H9 (cell line): Measurements from ENCODE around the gene TUBGCP5. TPM values are rescaled to one million over a fixed set of nuclear protein-coding genes. Genes with fewer than 3 reads are reported as not detected.

Experiments used
- DNase-seq: peaks from one replicate; pipeline ENCODE4 v3.0.0-alpha.2; 2017
- H2AFZ ChIP-seq: one replicate; pipeline ENCODE4 v1.6.1; 2013; ENCODE audit warnings: mild to moderate bottlenecking, low read length, control low read depth, moderate library complexity
- H2AK5ac ChIP-seq: 2 replicates; pipeline ENCODE4 v1.6.1; 2013; ENCODE audit warnings: low read length, control low read depth, mixed read lengths; ENCODE audit not compliant: insufficient read length
- H2BK120ac ChIP-seq: one replicate; pipeline ENCODE4 v1.6.1; 2013; ENCODE audit warnings: low read depth, mild to moderate bottlenecking, low read length, control low read depth, inconsistent platforms; ENCODE audit not compliant: poor library complexity, severe bottlenecking
- H2BK12ac ChIP-seq: 2 replicates; pipeline ENCODE4 v1.6.1; 2013; ENCODE audit warnings: low read length, control low read depth, mixed read lengths, low read depth; ENCODE audit not compliant: insufficient read length
- H2BK15ac ChIP-seq: 2 replicates; pipeline ENCODE4 v1.6.1; 2013; ENCODE audit warnings: low read depth, low read length, control low read depth
- H2BK20ac ChIP-seq: one replicate; pipeline ENCODE4 v1.6.1; 2013; ENCODE audit warnings: low read depth, mild to moderate bottlenecking, low read length, control low read depth, inconsistent platforms; ENCODE audit not compliant: poor library complexity, severe bottlenecking
- H2BK5ac ChIP-seq: 2 replicates; pipeline ENCODE4 v1.6.1; 2013; ENCODE audit warnings: low read length, control low read depth, mixed read lengths; ENCODE audit not compliant: insufficient read length
- H3K14ac ChIP-seq: 2 replicates; pipeline ENCODE4 v1.6.1; 2013; ENCODE audit warnings: low read length, control low read depth; ENCODE audit not compliant: insufficient read depth
- H3K18ac ChIP-seq: 2 replicates; pipeline ENCODE4 v1.6.1; 2013; ENCODE audit warnings: low read depth, mild to moderate bottlenecking, mixed read lengths, low read length, control low read depth; ENCODE audit not compliant: insufficient read length
- H3K23ac ChIP-seq: 2 replicates; pipeline ENCODE4 v1.6.1; 2013; ENCODE audit warnings: low read length, control low read depth, mixed read lengths, low read depth; ENCODE audit not compliant: insufficient read length
- H3K23me2 ChIP-seq: 2 replicates; pipeline ENCODE4 v1.6.1; 2013; ENCODE audit warnings: low read depth, mild to moderate bottlenecking, mixed read lengths, low read length, control low read depth; ENCODE audit not compliant: insufficient read length, poor library complexity, severe bottlenecking
- H3K27ac ChIP-seq: 2 replicates; pipeline ENCODE4 v1.5.1; 2013; ENCODE audit warnings: low read length, control low read depth, mixed read lengths, low read depth; ENCODE audit not compliant: insufficient read length
- H3K27me3 ChIP-seq: 2 replicates; pipeline ENCODE4 v1.6.1; 2013; ENCODE audit warnings: low read length, control low read depth, inconsistent platforms; ENCODE audit not compliant: insufficient read depth
- H3K4ac ChIP-seq: 2 replicates; pipeline ENCODE4 v1.6.1; 2013; ENCODE audit warnings: low read depth, mild to moderate bottlenecking, control low read depth, inconsistent platforms, low read length, moderate library complexity
- H3K4me1 ChIP-seq: 2 replicates; pipeline ENCODE4 v1.6.1; 2013; ENCODE audit warnings: low read length, control low read depth, inconsistent platforms; ENCODE audit not compliant: insufficient read depth
- H3K4me2 ChIP-seq: 2 replicates; pipeline ENCODE4 v1.6.1; 2013; ENCODE audit warnings: low read length, control low read depth, mixed read lengths; ENCODE audit not compliant: insufficient read length, insufficient read depth
- H3K56ac ChIP-seq: 2 replicates; pipeline ENCODE4 v1.6.1; 2013; ENCODE audit warnings: low read depth, mild to moderate bottlenecking, mixed read lengths, low read length, control low read depth; ENCODE audit not compliant: insufficient read length
- H3K79me1 ChIP-seq: 2 replicates; pipeline ENCODE4 v1.6.1; 2013; ENCODE audit warnings: low read depth, mild to moderate bottlenecking, moderate library complexity, low read length, control low read depth, inconsistent platforms; ENCODE audit not compliant: insufficient read depth, poor library complexity, severe bottlenecking
- H3K79me2 ChIP-seq: 2 replicates; pipeline ENCODE4 v1.6.1; 2013; ENCODE audit warnings: low read length, control low read depth, inconsistent platforms; ENCODE audit not compliant: insufficient read depth
- H3K9ac ChIP-seq: 2 replicates; pipeline ENCODE4 v1.6.1; 2013; ENCODE audit warnings: low read length, control low read depth, mixed read lengths; ENCODE audit not compliant: insufficient read length; ENCODE audit errors: extremely low read depth
- H3K9me3 ChIP-seq: one replicate; pipeline ENCODE4 v1.6.1; 2013; ENCODE audit warnings: low read depth, low read length, inconsistent platforms; ENCODE audit not compliant: control insufficient read depth
- H3T11ph ChIP-seq: one replicate; pipeline ENCODE4 v1.6.1; 2013; ENCODE audit warnings: mild to moderate bottlenecking, low read length, control low read depth, inconsistent platforms
- H4K20me1 ChIP-seq: one replicate; pipeline ENCODE4 v1.6.1; 2013; ENCODE audit not compliant: control insufficient read depth, insufficient read length, insufficient read depth
- H4K5ac ChIP-seq: 2 replicates; pipeline ENCODE4 v1.6.1; 2013; ENCODE audit warnings: low read depth, mild to moderate bottlenecking, mixed read lengths, low read length, control low read depth; ENCODE audit not compliant: insufficient read length
- H4K8ac ChIP-seq: replicated peaks from 2 replicates; pipeline ENCODE4 v1.6.1; 2013; ENCODE audit warnings: low read length, control low read depth, mixed read lengths, low read depth; ENCODE audit not compliant: insufficient read length
- H4K91ac ChIP-seq: 2 replicates; pipeline ENCODE4 v1.6.1; 2013; ENCODE audit warnings: low read depth, mild to moderate bottlenecking, moderate library complexity, mixed read lengths, low read length, control low read depth; ENCODE audit not compliant: insufficient read length
- H3K27ac Mint-ChIP-seq, 3 experiments: 2 replicates in 2 of 3; 3 replicates in 1 of 3; pipeline ENCODE4 v1.8.0; 2020 to 2021; ENCODE audit warnings: mixed read lengths in 3 of 3, mild to moderate bottlenecking in 1 of 3, moderate library complexity in 1 of 3
- H3K27me3 Mint-ChIP-seq: 2 replicates; pipeline ENCODE4 v1.8.0; 2021; ENCODE audit warnings: low read depth, mild to moderate bottlenecking, moderate library complexity, mixed read lengths
- H3K36me3 Mint-ChIP-seq, 3 experiments: 2 replicates in 2 of 3; 3 replicates in 1 of 3; pipeline ENCODE4 v1.8.0; 2020 to 2021; ENCODE audit warnings: low read depth in 3 of 3, mixed read lengths in 3 of 3; ENCODE audit not compliant: insufficient read depth in 1 of 3
- H3K4me1 Mint-ChIP-seq, 2 experiments: 2 replicates each; pipeline ENCODE4 v1.8.0; 2020; ENCODE audit warnings: mixed read lengths in 2 of 2
- H3K4me3 Mint-ChIP-seq, 2 experiments: 2 replicates in 1 of 2; 3 replicates in 1 of 2; pipeline ENCODE4 v1.8.0; 2020 to 2021; ENCODE audit warnings: mild to moderate bottlenecking in 2 of 2, mixed read lengths in 2 of 2, moderate library complexity in 1 of 2
- H3K9me3 Mint-ChIP-seq, 2 experiments: 2 replicates in 1 of 2; 3 replicates in 1 of 2; pipeline ENCODE4 v1.8.0; 2020; ENCODE audit warnings: mild to moderate bottlenecking in 2 of 2, mixed read lengths in 2 of 2, moderate library complexity in 1 of 2
- CTCF ChIP-seq: fragments of 200-600 bp; sonication (generic); conservative IDR thresholded peaks from 3 replicates; pipeline ENCODE4 v1.8.0; 2021; ENCODE audit warnings: antibody characterized with exemption, mild to moderate bottlenecking
- WGBS: extraction: QIAGEN DNeasy Blood & Tissue Kit; methylation state at CpG from one replicate; pipeline ENCODE4 v1.1.7; 2013; ENCODE audit warnings: missing lambda C conversion rate, low lambda C conversion rate, mixed read lengths; ENCODE audit not compliant: insufficient read length; ENCODE audit errors: extremely low coverage; 5-methylcytosine and 5-hydroxymethylcytosine counted together
- total RNA-seq: library from RNA; stranded (reverse); gene quantifications from 2 replicates; pipeline ENCODE4 v1.2.1, GENCODE V29; 2021

The TUBGCP5 gene
- total RNA-seq, 1 experiment from 2014 or later = 15.3 TPM

DNA sequence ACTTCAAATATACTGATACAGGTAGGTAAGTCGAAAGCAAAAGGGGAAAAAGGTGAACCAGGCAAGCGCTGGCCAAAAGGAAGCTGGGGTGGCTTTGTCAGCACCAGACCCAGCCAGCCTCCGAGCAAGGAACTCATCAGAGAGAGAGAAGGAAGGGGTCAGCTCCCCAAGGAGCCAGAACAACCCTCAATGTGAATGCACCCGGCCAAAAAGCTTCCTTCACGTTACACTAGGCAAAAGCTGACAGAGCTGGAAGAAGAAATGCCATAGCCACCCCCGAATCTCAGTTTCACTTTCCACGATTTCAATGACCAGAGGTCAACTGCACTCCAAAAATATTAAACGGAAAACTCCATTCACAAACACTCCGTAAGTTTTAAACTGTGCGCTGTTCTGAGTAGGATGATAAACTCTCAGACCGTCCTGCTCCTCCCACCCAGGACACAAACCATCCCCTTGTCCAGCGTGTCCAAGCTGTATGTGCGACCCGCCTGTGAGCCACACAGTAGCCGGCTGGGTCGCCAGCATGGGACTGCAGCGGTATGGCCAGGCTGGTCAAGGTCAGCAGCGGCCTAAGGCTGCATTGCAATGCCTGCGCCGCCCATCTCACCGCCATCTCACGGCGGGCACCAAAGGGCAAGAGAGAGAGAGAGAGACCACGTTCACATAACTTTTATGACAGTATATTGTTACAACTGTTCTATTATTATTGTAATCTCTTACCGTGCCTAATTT, 88.9 kb downstream of the TUBGCP5 start:
- H3K9me3 ChIP-seq = no peaks in the 10 kb centered on the region
- no peak overlapping the region for H3K14ac ChIP-seq
- peak overlapping the region in 1 of 2 experiments; percentile 19; a peak in 1 of 5 replicates for H3K4me3 Mint-ChIP-seq
- H3K27me3 ChIP-seq = peaks cover 6% of the 10 kb centered on the region; the same call in 1 of the 2 replicates
- H3K79me1 ChIP-seq = no peaks in the 10 kb centered on the region
- H4K91ac ChIP-seq = no peak overlapping the region
- no peak overlapping the region for H2BK5ac ChIP-seq
- no peak overlapping the region for H3K27ac ChIP-seq
- no peak for TF ChIP-seq CTCF
- no peaks in the 10 kb centered on the region; the same call in 1 of the 2 replicates for H3K79me2 ChIP-seq
- H3K36me3 Mint-ChIP-seq = peaks cover 0 to 4% (median 0%) of the 10 kb centered on the region in 3 experiments; a peak in 2 of 7 replicates
- H3K9ac ChIP-seq = no peak overlapping the region
- no peak overlapping the region for H2BK15ac ChIP-seq
- no CpG with 5 or more reads among the region's 25 CpGs for WGBS
- H3K23ac ChIP-seq = no peak overlapping the region
- H2BK12ac ChIP-seq = no peak overlapping the region
- peaks cover 34 to 40% of the 10 kb centered on the region in 2 experiments for H3K4me1 Mint-ChIP-seq
- no peak for DNase-seq
- no peak overlapping the region for H3K27ac Mint-ChIP-seq
- peaks cover 60% of the 10 kb centered on the region for H3K27me3 Mint-ChIP-seq
- peaks cover 0 to 3% of the 10 kb centered on the region in 2 experiments; a peak in 1 of 5 replicates for H3K9me3 Mint-ChIP-seq
- no peaks in the 10 kb centered on the region; the same call in 1 of the 2 replicates for H3K4me1 ChIP-seq
- H4K20me1 ChIP-seq = no peaks in the 10 kb centered on the region
- no peaks in the 10 kb centered on the region for H3K23me2 ChIP-seq
- no peak overlapping the region for H4K8ac ChIP-seq
- no peak overlapping the region for H3T11ph ChIP-seq
- H2BK120ac ChIP-seq = no peak overlapping the region
- H2AFZ ChIP-seq = no peak overlapping the region
- no peak overlapping the region for H3K4me2 ChIP-seq
- no peak overlapping the region for H3K56ac ChIP-seq
- no peak overlapping the region for H3K18ac ChIP-seq
- no peak overlapping the region for H3K4ac ChIP-seq
- no peak overlapping the region for H4K5ac ChIP-seq
- no peak overlapping the region for H2AK5ac ChIP-seq
- H2BK20ac ChIP-seq = no peak overlapping the region

Other genes starting within 250 kb of the TUBGCP5 start
- 77.9 and 79.3 TPM in 2 replicates for gene NIPA2, start 200.9 kb downstream of the TUBGCP5 start, total RNA-seq
- gene CYFIP1, start 59.2 kb downstream of the TUBGCP5 start, total RNA-seq = 67.5 and 71.2 TPM in 2 replicates
- not detected in 2 replicates for gene GOLGA6L1, start 97.3 kb upstream of the TUBGCP5 start, total RNA-seq